ENCODE results near the gene SH3BP4. TPM values are rescaled to one million over a fixed set of nuclear protein-coding genes. Genes with fewer than 3 reads are reported as not detected.

Gene SH3BP4
- total and polyA plus RNA-seq, 2 of the 13 experiments (the other 11 are each of a cell fraction or from before 2014, with no cell fraction given): 34.6 to 99.1 TPM

DNA sequence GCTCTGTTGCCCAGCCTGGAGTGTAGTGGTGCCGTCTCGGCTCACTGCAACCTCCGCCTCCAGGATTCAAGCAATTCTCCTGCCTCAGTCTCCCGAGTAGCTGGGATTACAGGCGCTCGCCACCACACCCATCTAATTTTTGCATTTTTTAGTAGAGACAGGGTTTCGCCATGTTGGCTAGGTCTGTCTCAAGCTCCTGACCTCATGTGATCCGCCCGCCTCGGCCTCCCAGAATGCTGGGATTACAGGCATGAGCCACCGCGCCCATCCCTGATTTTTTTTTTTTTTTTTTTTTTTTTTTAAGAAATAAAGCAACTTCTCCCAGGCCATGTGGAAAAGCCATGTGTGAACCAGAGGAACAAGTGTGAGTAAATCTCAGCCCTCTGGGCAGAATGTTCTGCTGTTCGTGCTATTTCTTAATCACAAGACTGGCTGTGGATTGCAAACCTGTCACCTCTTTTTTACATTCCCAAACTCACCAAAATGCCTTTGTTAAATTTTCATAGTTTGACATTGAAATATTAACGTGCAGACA, 6.4 kb upstream of the SH3BP4 start:
- H3K9me3 ChIP-seq (ENCODE audit: low read length): peaks cover 4% of the 10 kb centered on the region; the same call in 1 of the 2 replicates
- FAIRE-seq (no peak), DNase-seq (ENCODE audit: low spot score) (no peak), ATAC-seq (no peak)
- H3K79me2 ChIP-seq (ENCODE audit: insufficient read depth, low read length): no peaks in the 10 kb centered on the region
- H3K36me3 ChIP-seq (replicated peaks in 1 of 2; ENCODE audit: control insufficient read depth in 1 of 2, insufficient read depth in 2 of 2, low read length in 2 of 2): no peaks in the 10 kb centered on the region
- no peak overlapping the region for H3K4me2 ChIP-seq (ENCODE audit: low read depth, low read length)
- intact Hi-C loops (cut with micrococcal nuclease; ENCODE audit: unreplicated experiment): no loop called here
- 78% methylated on average over 14 of the region's 14 CpGs for WGBS (ENCODE audit: low lambda C conversion rate)
- in situ Hi-C loops (cut with HindIII; ENCODE audit: extremely low pct_ligation_motif_present, low pct_unique_long_range_greater_than_20kb): no loop called here
- no peak overlapping the region for H3K4me3 ChIP-seq (replicated peaks in 1 of 3; ENCODE audit: insufficient read depth in 1 of 3, low read depth in 2 of 3, low read length in 3 of 3)
- no peaks in the 10 kb centered on the region for H4K20me1 ChIP-seq (ENCODE audit: insufficient read depth, low read length)
- CTCF ChIA-PET (ENCODE audit: low intra/inter-chr PET ratio, low total read pairs): no interaction called here
- H3K4me1 ChIP-seq (ENCODE audit: insufficient read depth, low read length): peaks cover 13% of the 10 kb centered on the region
- H3K27me3 ChIP-seq (ENCODE audit: control insufficient read depth in 1 of 2, insufficient read depth in 2 of 2, low read length in 2 of 2): peaks cover 0 to 11% of the 10 kb centered on the region in 2 experiments; a peak in 2 of 5 replicates
- POLR2A ChIA-PET: no interaction called here
- H3K9ac ChIP-seq (ENCODE audit: insufficient read depth, low read depth, low read length): no peak overlapping the region
- H3K27ac ChIP-seq (ENCODE audit: extremely low read length, insufficient read depth, low read length): no peak overlapping the region
- BruUV-seq (replicated peaks): no TSS peak
- TF ChIP-seq ZFYVE20 (CRISPR knock-in tag; IDR thresholded peaks at IDR 0.05; ENCODE audit: borderline replicate concordance, low read depth) (no peak), DPF2 (CRISPR knock-in tag; IDR thresholded peaks at IDR 0.05; ENCODE audit: borderline replicate concordance, low read depth) (no peak), ZNF354B (CRISPR knock-in tag; IDR thresholded peaks at IDR 0.05) (no peak), MIER3 (CRISPR knock-in tag; IDR thresholded peaks at IDR 0.05; ENCODE audit: borderline replicate concordance) (no peak), ZNF382 (CRISPR knock-in tag; IDR thresholded peaks at IDR 0.05; ENCODE audit: borderline replicate concordance) (no peak), ZNF883 (CRISPR knock-in tag; IDR thresholded peaks at IDR 0.05; ENCODE audit: not compliant biosample characterization) (no peak), ZNF10 (CRISPR knock-in tag; IDR thresholded peaks at IDR 0.05; ENCODE audit: borderline replicate concordance, low read depth) (no peak), CAMTA2 (CRISPR knock-in tag; IDR thresholded peaks at IDR 0.05; ENCODE audit: borderline replicate concordance) (no peak), LCORL (IDR thresholded peaks at IDR 0.05) (no peak), LCORL (CRISPR knock-in tag; IDR thresholded peaks at IDR 0.05) (no peak)
- TF ChIP-seq, protein P1, sequence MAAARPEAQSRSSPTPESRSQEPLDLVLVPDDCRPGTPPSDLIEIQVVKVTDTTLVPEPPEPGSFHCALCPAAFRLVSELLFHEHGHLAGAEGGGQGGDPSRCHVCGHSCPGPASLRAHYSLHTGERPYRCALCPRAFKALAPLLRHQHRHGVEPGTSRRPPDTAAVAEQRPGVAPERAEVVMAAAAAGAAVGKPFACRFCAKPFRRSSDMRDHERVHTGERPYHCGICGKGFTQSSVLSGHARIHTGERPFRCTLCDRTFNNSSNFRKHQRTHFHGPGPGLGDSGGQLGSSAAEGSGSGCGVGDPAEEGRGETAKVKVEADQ (CRISPR knock-in tag; IDR thresholded peaks at IDR 0.05; ENCODE audit: borderline replicate concordance): no peak
- TF ChIP-seq, protein P2, sequence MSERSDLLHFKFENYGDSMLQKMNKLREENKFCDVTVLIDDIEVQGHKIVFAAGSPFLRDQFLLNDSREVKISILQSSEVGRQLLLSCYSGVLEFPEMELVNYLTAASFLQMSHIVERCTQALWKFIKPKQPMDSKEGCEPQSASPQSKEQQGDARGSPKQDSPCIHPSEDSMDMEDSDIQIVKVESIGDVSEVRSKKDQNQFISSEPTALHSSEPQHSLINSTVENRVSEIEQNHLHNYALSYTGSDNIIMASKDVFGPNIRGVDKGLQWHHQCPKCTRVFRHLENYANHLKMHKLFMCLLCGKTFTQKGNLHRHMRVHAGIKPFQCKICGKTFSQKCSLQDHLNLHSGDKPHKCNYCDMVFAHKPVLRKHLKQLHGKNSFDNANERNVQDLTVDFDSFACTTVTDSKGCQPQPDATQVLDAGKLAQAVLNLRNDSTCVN (CRISPR knock-in tag; IDR thresholded peaks at IDR 0.05; ENCODE audit: borderline replicate concordance): no peak
- TF ChIP-seq, protein P3, sequence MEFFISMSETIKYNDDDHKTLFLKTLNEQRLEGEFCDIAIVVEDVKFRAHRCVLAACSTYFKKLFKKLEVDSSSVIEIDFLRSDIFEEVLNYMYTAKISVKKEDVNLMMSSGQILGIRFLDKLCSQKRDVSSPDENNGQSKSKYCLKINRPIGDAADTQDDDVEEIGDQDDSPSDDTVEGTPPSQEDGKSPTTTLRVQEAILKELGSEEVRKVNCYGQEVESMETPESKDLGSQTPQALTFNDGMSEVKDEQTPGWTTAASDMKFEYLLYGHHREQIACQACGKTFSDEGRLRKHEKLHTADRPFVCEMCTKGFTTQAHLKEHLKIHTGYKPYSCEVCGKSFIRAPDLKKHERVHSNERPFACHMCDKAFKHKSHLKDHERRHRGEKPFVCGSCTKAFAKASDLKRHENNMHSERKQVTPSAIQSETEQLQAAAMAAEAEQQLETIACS (CRISPR knock-in tag; IDR thresholded peaks at IDR 0.05): no peak
- TF ChIP-seq, protein P4, sequence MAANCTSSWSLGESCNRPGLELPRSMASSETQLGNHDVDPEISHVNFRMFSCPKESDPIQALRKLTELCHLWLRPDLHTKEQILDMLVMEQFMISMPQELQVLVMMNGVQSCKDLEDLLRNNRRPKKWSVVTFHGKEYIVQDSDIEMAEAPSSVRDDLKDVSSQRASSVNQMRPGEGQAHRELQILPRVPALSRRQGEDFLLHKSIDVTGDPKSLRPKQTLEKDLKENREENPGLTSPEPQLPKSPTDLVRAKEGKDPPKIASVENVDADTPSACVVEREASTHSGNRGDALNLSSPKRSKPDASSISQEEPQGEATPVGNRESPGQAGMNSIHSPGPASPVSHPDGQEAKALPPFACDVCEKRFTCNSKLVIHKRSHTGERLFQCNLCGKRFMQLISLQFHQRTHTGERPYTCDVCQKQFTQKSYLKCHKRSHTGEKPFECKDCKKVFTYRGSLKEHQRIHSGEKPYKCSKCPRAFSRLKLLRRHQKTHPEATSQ (CRISPR knock-in tag; IDR thresholded peaks at IDR 0.05; ENCODE audit: borderline replicate concordance): no peak
- no peak overlapping the region for H2AFZ ChIP-seq (ENCODE audit: low read length)

Measured in HepG2 (cell line).